PC-3 (cell line): ENCODE data around the gene UCK2. TPM values are rescaled to one million over a fixed set of nuclear protein-coding genes. Genes with fewer than 3 reads are reported as not detected.

Experiments used
- ATAC-seq: fragments of 200-7000 bp; cut with Tn5 transposase; 2 replicates; pipeline ENCODE4 v1.9.1; 2020; ENCODE audit warnings: mild to moderate bottlenecking, moderate library complexity
- BruUV-seq: library from RNA; stranded (reverse); fragments of 400-500 nt; replicated peaks from 2 replicates; lab custom pipeline; 2021; lab: Mats Ljungman, UMichigan
- CTCF ChIA-PET: fragments of 300-600 bp; sonication (Branson Sonifier 250); formaldehyde crosslinking; loops from one replicate; lab custom pipeline; 2022; ENCODE audit warnings: antibody characterized with exemption; lab: Charles Lee
- POLR2A ChIA-PET: fragments of 300-600 bp; sonication (Branson Sonifier 250); formaldehyde crosslinking; loops from one replicate; lab custom pipeline; 2022; ENCODE audit warnings: antibody characterized with exemption; ENCODE audit not compliant: unreplicated experiment; lab: Charles Lee
- DNase-seq: peaks from one replicate; pipeline ENCODE4 v3.0.0-alpha.2; 2015
- H2AFZ ChIP-seq: fragments of 300-600 bp; sonication (generic); 2 replicates; pipeline ENCODE4 v1.6.0; 2016; ENCODE audit warnings: antibody characterized with exemption, low read length
- H3F3A ChIP-seq: fragments of 300-600 bp; sonication (generic); one replicate; pipeline ENCODE4 v1.6.0; 2017; ENCODE audit warnings: antibody characterized with exemption, low read length, control low read depth, mild to moderate bottlenecking; ENCODE audit not compliant: unreplicated experiment
- H3K27ac ChIP-seq: fragments of 300-600 bp; sonication (generic); 2 replicates; pipeline ENCODE4 v1.5.1; 2016; ENCODE audit warnings: mild to moderate bottlenecking, low read length
- H3K27me3 ChIP-seq: fragments of 300-600 bp; sonication (generic); 2 replicates; pipeline ENCODE4 v1.6.1; 2016; ENCODE audit warnings: low read length, mixed read lengths
- H3K36me3 ChIP-seq: fragments of 300-600 bp; sonication (generic); 2 replicates; pipeline ENCODE4 v1.6.1; 2016; ENCODE audit warnings: low read depth, mixed run types, low read length, mixed read lengths
- H3K4me1 ChIP-seq: fragments of 300-600 bp; sonication (generic); 2 replicates; pipeline ENCODE4 v1.5.1; 2016; ENCODE audit warnings: low read length; ENCODE audit not compliant: insufficient read depth
- H3K4me2 ChIP-seq: fragments of 300-600 bp; sonication (generic); 2 replicates; pipeline ENCODE4 v1.6.0; 2016; ENCODE audit warnings: low read length
- H3K4me3 ChIP-seq: fragments of 300-600 bp; sonication (generic); 2 replicates; pipeline ENCODE4 v1.5.1; 2016; ENCODE audit warnings: mild to moderate bottlenecking, low read length, mixed read lengths
- H3K79me2 ChIP-seq: fragments of 300-600 bp; sonication (generic); 2 replicates; pipeline ENCODE4 v1.6.1; 2017; ENCODE audit warnings: low read length, mixed read lengths
- H3K9ac ChIP-seq: fragments of 300-600 bp; sonication (generic); 2 replicates; pipeline ENCODE4 v1.6.0; 2016; ENCODE audit warnings: mild to moderate bottlenecking, low read length
- H3K9me2 ChIP-seq: fragments of 300-600 bp; sonication (generic); replicated peaks from 2 replicates; pipeline ENCODE4 v1.6.1; 2016; ENCODE audit warnings: mixed run types, low read length, mixed read lengths
- H3K9me3 ChIP-seq: fragments of 300-600 bp; sonication (generic); 2 replicates; pipeline ENCODE4 v1.6.1; 2016; ENCODE audit warnings: low read length, mixed read lengths
- H4K20me1 ChIP-seq: fragments of 300-600 bp; sonication (generic); 2 replicates; pipeline ENCODE4 v1.6.1; 2016; ENCODE audit warnings: low read length, mixed read lengths
- CTCF ChIP-seq: fragments of 300-600 bp; sonication (generic); conservative IDR thresholded peaks from 2 replicates; pipeline ENCODE4 v1.5.1; 2017; ENCODE audit warnings: antibody characterized with exemption, low read depth, mild to moderate bottlenecking, low read length
- EZH2 ChIP-seq: fragments of 300-600 bp; sonication (generic); IDR thresholded peaks from one replicate; pipeline ENCODE4 v1.6.1; 2017; ENCODE audit warnings: antibody characterized with exemption, mild to moderate bottlenecking, low read length; ENCODE audit not compliant: unreplicated experiment
- EZH2phosphoT487 ChIP-seq: fragments of 300-600 bp; sonication (generic); IDR thresholded peaks from 2 replicates; pipeline ENCODE4 v1.6.1; 2018; ENCODE audit warnings: mild to moderate bottlenecking, antibody characterized with exemption, low read length, borderline replicate concordance
- intact Hi-C: fragments of 100-400 bp; cut with micrococcal nuclease; formaldehyde crosslinking; loops from 2 replicates; pipeline ENCODE4 v1.9.0; 2023
- total RNA-seq: library from RNA; depleted of rRNA; stranded (reverse); fragments of >200 nt; gene quantifications from 2 replicates; pipeline ENCODE4 v1.2.3, GENCODE V29; 2014; rRNA removed

UCK2 gene
- total RNA-seq, 1 experiment from 2014 or later = 193 TPM

- intact Hi-C loops = no loop called here
- Histone ChIP-seq H4K20me1 (no peaks in the 10 kb centered on the region), H3K36me3 (no peaks in the 10 kb centered on the region), H3K4me1 (no peaks in the 10 kb centered on the region), H3K9me2 (no peaks in the 10 kb centered on the region), H3K9me3 (no peaks in the 10 kb centered on the region), H3K9ac (no peak overlapping the region), H3K79me2 (no peaks in the 10 kb centered on the region), H3K27ac (no peak overlapping the region), H2AFZ (no peak overlapping the region), H3K27me3 (peaks cover 18% of the 10 kb centered on the region), H3K4me3 (no peak overlapping the region), H3F3A (no peaks in the 10 kb centered on the region), H3K4me2 (no peak overlapping the region)
- ChIA-PET CTCF (no interaction called here), POLR2A (no interaction called here)
- no peak for TF ChIP-seq CTCF
- TF ChIP-seq EZH2 = no peak
- TF ChIP-seq EZH2phosphoT487 = no peak
- no peak for DNase-seq
- no TSS peak for BruUV-seq
- ATAC-seq = no peak
These were observed 133.5 kb downstream of the UCK2 start for GRCh38 chr1:165960881-165961280.

Other genes starting within 250 kb of the UCK2 start
- 117 and 168 TPM in 2 replicates for gene MGST3, start 196.4 kb upstream of the UCK2 start, total RNA-seq
- 58.8 and 78.0 TPM in 2 replicates for gene ALDH9A1, start 129.1 kb upstream of the UCK2 start, total RNA-seq
- 63.7 and 80.6 TPM in 2 replicates for gene TMCO1, start 58.7 kb upstream of the UCK2 start, total RNA-seq